OCI-LY7 (cell line): ENCODE results near the gene CARD11. TPM values are rescaled to one million over a fixed set of nuclear protein-coding genes. Genes with fewer than 3 reads are reported as not detected.

Experiments
- BruUV-seq: library from RNA; stranded (reverse); fragments of 400-500 nt; replicated peaks from 2 replicates; lab custom pipeline; 2021; lab: Mats Ljungman, UMichigan
- CTCF ChIA-PET: fragments of 300-600 bp; sonication (Branson Sonifier 250); formaldehyde crosslinking; loops from one replicate; lab custom pipeline; 2022; ENCODE audit warnings: antibody characterized with exemption; ENCODE audit not compliant: unreplicated experiment; lab: Charles Lee
- POLR2A ChIA-PET: fragments of 300-600 bp; sonication (Branson Sonifier 250); formaldehyde crosslinking; loops from one replicate; lab custom pipeline; 2022; ENCODE audit warnings: antibody characterized with exemption; lab: Charles Lee
- DNase-seq: peaks from one replicate; pipeline ENCODE4 v3.0.0-alpha.2; 2015; ENCODE audit warnings: low spot score
- H2AFZ ChIP-seq: fragments of 200-600 bp; sonication (generic), shearing (Covaris generic); 2 replicates; pipeline ENCODE4 v1.6.1; 2014; ENCODE audit warnings: mild to moderate bottlenecking, antibody characterized with exemption, low read length, moderate library complexity
- H3K27ac ChIP-seq: fragments of 200-600 bp; sonication (generic); 2 replicates; pipeline ENCODE4 v1.5.1; 2014; ENCODE audit warnings: mixed run types, low read depth, mild to moderate bottlenecking, moderate library complexity, low read length, inconsistent platforms; ENCODE audit not compliant: poor library complexity, severe bottlenecking
- H3K36me3 ChIP-seq: fragments of 200-600 bp; sonication (generic); 2 replicates; pipeline ENCODE4 v1.6.1; 2014; ENCODE audit warnings: mild to moderate bottlenecking, antibody characterized with exemption, low read length, moderate library complexity, mixed read lengths; ENCODE audit not compliant: insufficient read depth
- H3K4me1 ChIP-seq: fragments of 200-600 bp; sonication (generic); 2 replicates; pipeline ENCODE4 v1.5.1; 2014; ENCODE audit warnings: mild to moderate bottlenecking, low read length; ENCODE audit not compliant: insufficient read depth, poor library complexity, severe bottlenecking
- H3K4me2 ChIP-seq: fragments of 200-600 bp; sonication (generic); 2 replicates; pipeline ENCODE4 v1.6.1; 2014; ENCODE audit warnings: mild to moderate bottlenecking, low read length
- H3K4me3 ChIP-seq: fragments of 200-600 bp; sonication (generic); 2 replicates; pipeline ENCODE4 v1.5.1; 2014; ENCODE audit warnings: mild to moderate bottlenecking, low read depth, low read length; ENCODE audit not compliant: poor library complexity, severe bottlenecking
- H3K79me2 ChIP-seq: fragments of 200-600 bp; sonication (generic); 2 replicates; pipeline ENCODE4 v1.6.1; 2016; ENCODE audit warnings: low read depth, mild to moderate bottlenecking, low read length, moderate library complexity, mixed read lengths; ENCODE audit not compliant: insufficient read depth
- H3K9me2 ChIP-seq: fragments of 200-600 bp; sonication (generic); 2 replicates; pipeline ENCODE4 v1.6.1; 2016; ENCODE audit warnings: mild to moderate bottlenecking, low read length, mixed read lengths; ENCODE audit not compliant: insufficient read depth
- H3K9me3 ChIP-seq: fragments of 200-600 bp; sonication (generic); 2 replicates; pipeline ENCODE4 v1.6.1; 2014; ENCODE audit warnings: mild to moderate bottlenecking, mixed run types, low read length, mixed read lengths
- H4K20me1 ChIP-seq: fragments of 200-600 bp; sonication (generic); 2 replicates; pipeline ENCODE4 v1.6.1; 2014; ENCODE audit warnings: mild to moderate bottlenecking, antibody characterized with exemption, low read length, moderate library complexity, mixed read lengths; ENCODE audit not compliant: insufficient read depth
- CTCF ChIP-seq: fragments of 200-600 bp; sonication (generic); conservative IDR thresholded peaks from 2 replicates; pipeline ENCODE4 v1.5.1; 2014; ENCODE audit warnings: mild to moderate bottlenecking, antibody characterized with exemption, low read length, moderate library complexity, mixed read lengths
- EZH2phosphoT487 ChIP-seq: fragments of 200-600 bp; sonication (generic); IDR thresholded peaks from 2 replicates; pipeline ENCODE4 v1.6.1; 2018; ENCODE audit warnings: low read depth, borderline replicate concordance, mild to moderate bottlenecking, mixed run types, antibody characterized with exemption, low read length, moderate library complexity, mixed read lengths
- intact Hi-C: fragments of 100-400 bp; cut with micrococcal nuclease; formaldehyde crosslinking; loops from one replicate; pipeline ENCODE4 v1.10.0; 2022; ENCODE audit not compliant: unreplicated experiment
- total RNA-seq, 2 experiments: library from RNA; depleted of rRNA in 1 of 2; stranded (reverse); fragments of >200 nt in 1 of 2; shearing (Covaris generic) in 1 of 2; gene quantifications; 2 replicates each; pipeline ENCODE4 v1.2.3, GENCODE V29; 2014 to 2022

The CARD11 gene
- total RNA-seq, 2 experiments from 2014 or later = 33.8 to 63.5 TPM

DNA sequence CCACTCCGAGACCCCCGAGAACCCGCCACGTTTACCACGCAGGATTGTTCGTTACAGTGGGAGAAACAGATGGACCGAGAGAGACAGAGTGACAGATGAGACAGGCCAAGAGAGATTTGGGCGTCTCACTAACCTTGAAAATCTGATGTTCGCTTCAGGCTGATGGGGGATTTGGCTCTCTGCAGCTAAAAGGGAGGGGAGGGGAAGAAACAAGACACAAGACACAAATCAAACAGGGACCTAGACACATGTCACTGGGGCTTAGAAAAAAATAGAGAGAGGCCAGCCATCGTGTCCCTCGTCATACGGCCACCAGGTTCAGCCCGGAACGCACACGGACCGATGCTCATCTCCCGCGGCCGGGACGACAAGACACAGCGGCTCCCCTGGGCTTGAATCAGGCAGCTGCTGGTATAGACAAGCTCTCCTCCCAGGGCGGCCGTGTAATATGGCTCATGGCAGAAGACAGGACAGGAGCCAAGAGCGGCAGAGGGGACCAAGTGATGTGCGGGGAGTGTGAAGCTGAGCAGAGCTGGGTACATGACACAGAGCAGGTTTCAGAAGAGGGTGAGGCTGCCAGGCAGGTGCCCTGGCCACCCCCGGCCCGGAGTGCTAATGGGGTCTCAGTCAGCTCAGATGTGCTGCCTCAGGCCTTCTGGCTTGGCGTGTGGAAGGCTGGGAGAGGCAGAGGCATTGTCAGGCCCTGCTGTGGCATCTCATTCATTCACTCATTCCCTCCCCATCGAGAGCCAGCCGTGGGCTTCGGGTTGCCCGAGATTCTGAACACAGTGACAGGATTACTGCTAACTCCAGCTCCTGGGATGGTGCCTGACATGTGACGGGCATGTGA is 111.0 kb downstream of the CARD11 start:
- no peak overlapping the region for H2AFZ ChIP-seq
- intact Hi-C loops = no loop called here
- H3K79me2 ChIP-seq = no peaks in the 10 kb centered on the region
- DNase-seq = no peak
- H3K4me1 ChIP-seq = no peaks in the 10 kb centered on the region
- ChIA-PET CTCF (no interaction called here), POLR2A (interaction anchor here (0.5 to 0.7 kb wide), 2 partner anchors 51 to 162 kb away, joined by 3 to 4 read pairs; no protein-coding TSS in a partner anchor)
- no peak overlapping the region for H3K4me3 ChIP-seq
- H3K36me3 ChIP-seq = peaks cover 40% of the 10 kb centered on the region
- no peaks in the 10 kb centered on the region for H3K9me2 ChIP-seq
- no peak for TF ChIP-seq CTCF
- no peak for TF ChIP-seq EZH2phosphoT487
- no peaks in the 10 kb centered on the region for H3K9me3 ChIP-seq
- no peak overlapping the region for H3K4me2 ChIP-seq
- no peak overlapping the region for H3K27ac ChIP-seq
- no TSS peak for BruUV-seq
- H4K20me1 ChIP-seq = no peaks in the 10 kb centered on the region

DNA sequence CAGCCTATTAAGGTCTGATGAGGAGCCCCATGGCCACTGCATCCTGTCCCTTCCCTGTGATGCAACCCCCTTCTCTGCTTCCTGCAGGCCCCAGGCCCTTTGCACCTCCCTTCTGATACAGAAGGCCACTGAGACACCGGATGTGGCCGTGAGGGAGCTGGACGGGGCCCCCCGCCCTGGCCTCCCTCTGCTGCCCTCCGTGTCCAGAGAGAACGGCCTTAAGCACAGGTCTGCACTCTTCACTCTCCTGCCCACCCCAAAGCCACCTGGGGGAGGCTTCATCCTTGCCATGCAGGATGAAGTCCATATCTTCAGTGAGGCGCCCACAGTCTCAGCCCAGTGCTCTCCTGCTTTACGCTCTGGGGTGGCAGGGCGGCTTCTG is 112.6 kb downstream of the CARD11 start:
- Histone ChIP-seq H3K4me3 (no peak overlapping the region), H3K27ac (no peak overlapping the region), H3K9me3 (no peaks in the 10 kb centered on the region), H3K4me1 (no peaks in the 10 kb centered on the region), H3K9me2 (no peaks in the 10 kb centered on the region), H3K4me2 (no peak overlapping the region), H3K79me2 (no peaks in the 10 kb centered on the region), H3K36me3 (peaks cover 34% of the 10 kb centered on the region), H4K20me1 (no peaks in the 10 kb centered on the region), H2AFZ (no peak overlapping the region)
- DNase-seq = no peak
- CTCF ChIA-PET = no interaction called here
- POLR2A ChIA-PET = no interaction called here
- TF ChIP-seq EZH2phosphoT487 = no peak
- no peak for TF ChIP-seq CTCF
- no TSS peak for BruUV-seq
- intact Hi-C loops = no loop called here
